ENCODE results near the gene SURF1. TPM values are rescaled to one million over a fixed set of nuclear protein-coding genes. Genes with fewer than 3 reads are reported as not detected.
"Not testable (repeated sequence)": the region's sequence is repeated elsewhere in the genome, so short reads cannot be mapped to it uniquely, and the experiment has no call there.

SURF1 gene
- total and polyA plus RNA-seq, 5 donors = 34.0 to 98.8 (median 45.5) TPM

DNA sequence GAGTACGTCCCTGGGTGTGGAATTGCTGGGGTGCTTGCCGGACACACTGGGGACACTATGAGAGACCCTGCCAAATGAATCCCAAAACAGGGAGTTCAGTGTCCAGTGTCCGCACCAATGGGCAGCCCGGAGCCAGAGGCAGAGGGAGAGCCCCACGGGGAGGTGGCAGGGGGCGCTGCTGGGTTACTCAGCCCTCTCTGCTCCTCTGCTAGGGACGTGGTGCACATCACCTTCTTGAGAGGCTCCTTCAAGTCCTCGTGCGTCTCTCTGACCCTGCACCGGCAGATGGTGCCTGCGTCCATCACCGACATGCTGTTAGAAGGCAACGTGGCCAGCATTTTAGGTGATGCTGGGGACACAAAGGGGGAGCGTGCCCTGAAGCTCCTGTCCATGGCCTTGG is 40.7 kb upstream of the SURF1 start:
- DNase-seq (no peak), ATAC-seq (no peak)
- Histone ChIP-seq H3K4me3 (ENCODE audit: low read length) (no peak overlapping the region), H3K4me1 (ENCODE audit: control insufficient read depth, insufficient read depth, low read length) (no peaks in the 10 kb centered on the region), H3K9me3 (ENCODE audit: control insufficient read depth, low read length) (no peaks in the 10 kb centered on the region), H3K27ac (ENCODE audit: low read length) (no peak overlapping the region), H3K27me3 (ENCODE audit: control insufficient read depth, insufficient read depth) (no peaks in the 10 kb centered on the region)
- intact Hi-C loops (cut with DNase I) = no loop called here
- WGBS = 27% methylated on average over 14 of the region's 14 CpGs

DNA sequence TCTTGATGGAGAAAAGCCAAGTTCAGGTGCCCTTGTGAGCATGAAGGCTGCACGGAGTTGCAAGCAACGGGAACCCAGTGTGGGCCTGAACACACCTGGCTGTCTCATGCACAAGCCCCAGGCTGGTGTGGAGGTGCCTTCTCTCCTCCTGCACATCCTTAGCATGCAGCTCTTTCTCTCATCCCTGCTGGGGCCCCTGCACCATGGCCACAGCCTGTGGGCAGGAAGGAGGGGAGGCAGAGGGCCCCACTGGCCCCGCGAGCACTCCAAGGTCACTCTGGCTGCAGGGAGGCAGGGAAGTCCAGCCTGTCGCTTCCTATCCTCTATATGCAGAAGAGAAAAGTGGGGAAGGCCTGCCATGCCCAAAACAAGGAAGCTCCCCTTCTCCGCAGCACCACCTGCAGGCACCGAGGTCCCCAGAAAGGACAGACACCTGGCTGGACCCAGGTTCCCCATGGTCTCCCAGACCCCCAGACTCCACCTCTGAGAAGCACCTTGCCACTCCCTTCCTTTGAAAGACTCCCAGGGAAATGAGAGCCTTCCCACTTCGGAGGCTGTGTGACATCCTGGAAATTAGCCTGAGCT is 38.5 kb upstream of the SURF1 start:
- no peaks in the 10 kb centered on the region for H3K27me3 ChIP-seq (ENCODE audit: control insufficient read depth, insufficient read depth)
- intact Hi-C loops (cut with DNase I) = no loop called here

DNA sequence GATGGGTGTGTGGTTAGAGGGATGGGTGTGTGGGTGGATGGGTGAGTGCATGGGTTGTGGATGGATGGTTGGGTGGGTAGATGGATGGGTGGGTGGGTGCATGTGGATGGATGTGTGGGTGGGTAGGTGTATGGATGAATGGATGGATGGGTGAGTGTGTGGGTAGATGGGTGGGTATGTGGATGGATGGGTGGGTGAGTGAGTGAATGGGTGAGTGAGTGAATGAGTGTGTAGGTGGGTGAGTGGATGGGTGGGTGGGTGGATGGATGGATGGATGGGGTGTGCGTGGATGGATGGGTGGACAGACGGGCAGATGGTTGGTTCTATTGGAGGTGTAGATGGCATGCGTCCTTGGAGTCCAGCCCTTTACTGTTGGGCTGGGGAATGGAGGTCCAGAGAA is 37.1 kb upstream of the SURF1 start:
- Histone ChIP-seq H3K4me1 (ENCODE audit: control insufficient read depth, insufficient read depth, low read length) (no peaks in the 10 kb centered on the region), H3K4me3 (ENCODE audit: low read length) (no peak overlapping the region), H3K27me3 (ENCODE audit: control insufficient read depth, insufficient read depth) (no peaks in the 10 kb centered on the region), H3K9me3 (ENCODE audit: control insufficient read depth, low read length) (no peaks in the 10 kb centered on the region), H3K27ac (ENCODE audit: low read length) (no peak overlapping the region)
- no peak for ATAC-seq
- no peak for DNase-seq
- intact Hi-C loops (cut with DNase I) = no loop called here
- WGBS = 91% methylated on average over 3 of the region's 3 CpGs

More for the DNA sequence above, 38.5 kb upstream of the SURF1 start:
- Histone ChIP-seq H3K9me3 (ENCODE audit: control insufficient read depth, low read length) (no peaks in the 10 kb centered on the region), H3K27ac (ENCODE audit: low read length) (no peak overlapping the region), H3K4me3 (ENCODE audit: low read length) (no peak overlapping the region), H3K4me1 (ENCODE audit: control insufficient read depth, insufficient read depth, low read length) (no peaks in the 10 kb centered on the region)
- ATAC-seq (no peak), DNase-seq (no peak)
- 41% methylated on average over 8 of the region's 8 CpGs for WGBS

DNA sequence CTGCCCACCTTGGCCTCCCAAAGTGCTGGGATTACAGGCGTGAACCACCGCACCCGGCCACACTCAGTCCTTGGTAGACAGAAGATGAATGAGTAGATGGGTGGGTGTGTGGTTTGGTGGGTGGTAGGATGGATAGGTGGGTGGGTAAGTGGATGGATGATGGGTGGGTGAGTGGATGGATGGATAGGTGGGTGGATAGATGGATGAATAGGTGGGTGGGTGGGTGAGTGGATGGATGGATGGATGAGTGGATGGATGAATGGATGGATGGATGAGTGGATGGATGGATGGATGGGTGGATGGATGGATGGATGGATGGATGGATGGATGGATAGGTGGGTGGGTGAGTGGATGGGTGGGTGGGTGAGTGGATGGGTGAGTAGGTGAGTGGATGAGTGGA is 36.0 kb upstream of the SURF1 start:
- H3K4me1 ChIP-seq (ENCODE audit: control insufficient read depth, insufficient read depth, low read length); intact Hi-C loops (cut with DNase I); ATAC-seq; H3K4me3 ChIP-seq (ENCODE audit: low read length); H3K27ac ChIP-seq (ENCODE audit: low read length); H3K9me3 ChIP-seq (ENCODE audit: control insufficient read depth, low read length); DNase-seq; H3K27me3 ChIP-seq (ENCODE audit: control insufficient read depth, insufficient read depth): not testable (repeated sequence)
- 95% methylated on average over 3 of the region's 3 CpGs for WGBS

DNA sequence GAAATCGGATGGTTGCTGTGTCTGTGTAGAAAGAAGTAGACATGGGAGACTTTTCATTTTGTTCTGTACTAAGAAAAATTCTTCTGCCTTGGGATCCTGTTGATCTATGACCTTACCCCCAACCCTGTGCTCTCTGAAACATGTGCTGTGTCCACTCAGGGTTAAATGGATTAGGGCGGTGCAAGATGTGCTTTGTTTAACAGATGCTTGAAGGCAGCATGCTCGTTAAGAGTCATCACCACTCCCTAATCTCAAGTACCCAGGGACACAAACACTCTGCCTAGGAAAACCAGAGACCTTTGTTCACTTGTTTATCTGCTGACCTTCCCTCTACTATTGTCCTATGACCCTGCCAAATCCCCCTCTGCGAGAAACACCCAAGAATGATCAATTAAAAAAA is 35.2 kb upstream of the SURF1 start:
- ATAC-seq; H3K9me3 ChIP-seq (ENCODE audit: control insufficient read depth, low read length); H3K4me1 ChIP-seq (ENCODE audit: control insufficient read depth, insufficient read depth, low read length); H3K27me3 ChIP-seq (ENCODE audit: control insufficient read depth, insufficient read depth); H3K27ac ChIP-seq (ENCODE audit: low read length); H3K4me3 ChIP-seq (ENCODE audit: low read length); intact Hi-C loops (cut with DNase I); DNase-seq: not testable (repeated sequence)
- WGBS = 43% methylated on average over 3 of the region's 4 CpGs

DNA sequence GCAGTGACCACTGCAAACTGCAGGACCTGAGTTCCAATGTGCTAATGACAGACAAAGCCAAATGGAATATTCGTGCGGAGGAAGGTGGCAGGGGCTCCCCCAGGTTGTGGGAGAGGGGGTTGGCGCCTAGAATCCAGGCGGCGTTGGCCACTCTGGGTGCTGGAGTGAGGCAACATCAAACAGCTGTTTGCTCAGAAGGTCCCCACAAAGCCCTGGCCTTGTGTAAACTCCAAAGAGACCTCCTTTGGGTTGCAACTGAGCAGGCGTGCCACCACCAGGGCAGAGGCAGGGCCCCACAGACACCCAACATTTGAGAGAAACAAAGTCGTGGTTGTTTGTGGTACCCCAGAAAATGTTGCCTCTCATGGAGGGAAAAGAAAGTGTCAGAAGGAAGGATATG is 34.4 kb upstream of the SURF1 start:
- intact Hi-C loops (cut with DNase I) = no loop called here
- no peaks in the 10 kb centered on the region for H3K9me3 ChIP-seq (ENCODE audit: control insufficient read depth, low read length)
- WGBS = 85% methylated on average over 7 of the region's 7 CpGs
- no peaks in the 10 kb centered on the region for H3K4me1 ChIP-seq (ENCODE audit: control insufficient read depth, insufficient read depth, low read length)
- no peak overlapping the region for H3K4me3 ChIP-seq (ENCODE audit: low read length)
- DNase-seq = no peak
- H3K27ac ChIP-seq (ENCODE audit: low read length) = no peak overlapping the region
- H3K27me3 ChIP-seq (ENCODE audit: control insufficient read depth, insufficient read depth) = no peaks in the 10 kb centered on the region
- ATAC-seq = no peak

DNA sequence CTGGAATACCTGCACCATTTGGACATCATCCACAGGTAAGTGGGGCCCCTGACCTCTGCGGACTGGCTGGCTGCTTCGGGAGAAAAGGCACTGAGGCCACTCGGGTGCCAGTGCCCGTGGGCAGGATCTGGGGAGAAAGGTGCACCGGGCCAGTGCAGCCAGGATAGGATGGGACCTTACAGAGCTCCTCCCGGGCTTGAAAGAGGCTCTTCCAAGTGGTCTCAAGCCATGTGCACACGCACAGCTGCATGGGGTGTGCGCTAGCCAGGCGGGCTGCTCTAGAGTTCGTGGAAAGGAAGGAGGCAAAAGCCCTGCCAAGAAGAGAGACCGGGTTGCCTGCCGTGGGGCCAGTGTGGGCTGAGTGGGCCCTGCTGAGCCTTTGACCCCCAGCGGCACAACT is 33.3 kb upstream of the SURF1 start:
- 86% methylated on average over 13 of the region's 13 CpGs for WGBS
- DNase-seq (peak in 1 of 3 donors; percentile 20), ATAC-seq (no peak)
- Histone ChIP-seq H3K4me1 (ENCODE audit: control insufficient read depth, insufficient read depth, low read length) (no peaks in the 10 kb centered on the region), H3K4me3 (ENCODE audit: low read length) (no peak overlapping the region), H3K9me3 (ENCODE audit: control insufficient read depth, low read length) (no peaks in the 10 kb centered on the region), H3K27me3 (ENCODE audit: control insufficient read depth, insufficient read depth) (no peaks in the 10 kb centered on the region), H3K27ac (ENCODE audit: low read length) (no peak overlapping the region)
- intact Hi-C loops (cut with DNase I) = no loop called here

DNA sequence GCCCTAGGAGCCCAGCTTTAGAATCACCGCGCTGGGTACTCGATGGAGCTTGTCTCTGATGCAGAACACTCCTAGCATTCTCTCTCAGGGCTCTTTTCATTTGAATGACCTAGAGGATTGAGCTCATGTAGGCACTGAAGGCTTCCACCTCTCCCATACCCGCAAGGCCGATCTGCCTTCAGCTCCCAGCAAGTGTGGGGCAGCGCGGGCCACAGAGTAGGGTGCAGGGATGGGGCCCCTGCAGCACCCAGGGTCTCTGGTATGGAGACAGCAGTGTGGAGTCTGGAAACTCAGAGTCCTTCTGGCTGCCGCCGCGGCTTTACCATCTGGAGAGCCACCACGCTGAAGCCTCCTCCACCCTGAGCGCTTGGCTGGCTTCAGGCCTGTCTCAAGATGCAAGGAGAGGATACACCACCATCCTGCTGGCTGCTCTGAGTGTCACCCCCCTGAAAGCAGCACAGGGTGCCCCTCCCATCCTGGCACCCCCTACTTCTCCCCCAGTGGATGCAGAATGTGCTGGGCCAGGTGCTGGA is 32.8 kb upstream of the SURF1 start:
- 94% methylated on average over 12 of the region's 12 CpGs for WGBS
- no peak for ATAC-seq
- peak in 1 of 3 donors; percentile 25 for DNase-seq
- no peaks in the 10 kb centered on the region for H3K9me3 ChIP-seq (ENCODE audit: control insufficient read depth, low read length)
- intact Hi-C loops (cut with DNase I) = no loop called here
- no peaks in the 10 kb centered on the region for H3K4me1 ChIP-seq (ENCODE audit: control insufficient read depth, insufficient read depth, low read length)
- H3K4me3 ChIP-seq (ENCODE audit: low read length) = no peak overlapping the region
- H3K27me3 ChIP-seq (ENCODE audit: control insufficient read depth, insufficient read depth) = no peaks in the 10 kb centered on the region
- H3K27ac ChIP-seq (ENCODE audit: low read length) = no peak overlapping the region

DNA sequence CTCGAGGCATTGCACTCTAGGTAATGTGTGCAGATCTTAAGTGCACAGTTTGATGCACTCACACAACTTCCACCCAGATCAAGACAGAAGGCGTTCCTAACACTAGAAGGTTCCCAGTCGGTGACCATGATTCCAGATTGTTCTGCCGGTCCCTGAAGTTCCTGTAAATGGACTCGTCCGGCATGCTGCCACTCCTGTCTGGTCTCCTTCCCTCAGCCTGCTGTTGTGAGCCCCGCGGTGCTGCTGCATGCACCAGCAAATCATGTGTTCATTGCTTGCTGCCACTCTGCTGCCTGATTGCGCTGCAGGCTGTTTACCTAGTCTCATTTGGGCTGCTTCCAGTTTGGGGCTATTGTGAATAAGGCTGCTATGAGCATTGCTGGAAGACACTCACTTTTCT is 31.4 kb upstream of the SURF1 start:
- DNase-seq (no peak), ATAC-seq (no peak)
- Histone ChIP-seq H3K27ac (ENCODE audit: low read length) (no peak overlapping the region), H3K27me3 (ENCODE audit: control insufficient read depth, insufficient read depth) (no peaks in the 10 kb centered on the region), H3K4me3 (ENCODE audit: low read length) (no peak overlapping the region), H3K4me1 (ENCODE audit: control insufficient read depth, insufficient read depth, low read length) (no peaks in the 10 kb centered on the region), H3K9me3 (ENCODE audit: control insufficient read depth, low read length) (no peaks in the 10 kb centered on the region)
- intact Hi-C loops (cut with DNase I) = no loop called here
- WGBS = 84% methylated on average over 9 of the region's 9 CpGs

DNA sequence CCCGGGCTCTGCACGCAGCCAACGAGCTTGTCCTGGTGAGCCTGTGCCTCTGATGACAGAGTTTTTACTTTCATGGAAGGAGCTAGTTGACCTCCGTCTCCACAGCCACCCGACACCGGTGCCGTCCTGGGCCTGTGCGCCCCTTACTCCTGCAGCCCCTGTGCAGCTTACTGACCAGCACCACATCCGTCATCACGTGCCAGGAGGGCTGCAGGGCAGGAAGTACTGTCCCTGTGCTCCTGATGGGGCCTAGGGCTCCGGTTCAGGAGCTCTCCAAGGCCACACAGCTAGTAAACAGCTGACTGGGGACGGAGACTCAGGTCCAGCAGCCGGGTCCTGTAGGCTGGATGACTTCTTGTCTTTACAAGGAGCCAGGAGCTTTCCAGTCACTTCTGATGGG is 30.1 kb upstream of the SURF1 start:
- no peak for ATAC-seq
- DNase-seq = peak in 1 of 3 donors; percentile 44
- 76% methylated on average over 13 of the region's 13 CpGs for WGBS
- no peak overlapping the region for H3K27ac ChIP-seq (ENCODE audit: low read length)
- H3K9me3 ChIP-seq (ENCODE audit: control insufficient read depth, low read length) = no peaks in the 10 kb centered on the region
- intact Hi-C loops (cut with DNase I) = no loop called here
- no peak overlapping the region for H3K4me3 ChIP-seq (ENCODE audit: low read length)
- H3K27me3 ChIP-seq (ENCODE audit: control insufficient read depth, insufficient read depth) = no peaks in the 10 kb centered on the region
- H3K4me1 ChIP-seq (ENCODE audit: control insufficient read depth, insufficient read depth, low read length) = no peaks in the 10 kb centered on the region

DNA sequence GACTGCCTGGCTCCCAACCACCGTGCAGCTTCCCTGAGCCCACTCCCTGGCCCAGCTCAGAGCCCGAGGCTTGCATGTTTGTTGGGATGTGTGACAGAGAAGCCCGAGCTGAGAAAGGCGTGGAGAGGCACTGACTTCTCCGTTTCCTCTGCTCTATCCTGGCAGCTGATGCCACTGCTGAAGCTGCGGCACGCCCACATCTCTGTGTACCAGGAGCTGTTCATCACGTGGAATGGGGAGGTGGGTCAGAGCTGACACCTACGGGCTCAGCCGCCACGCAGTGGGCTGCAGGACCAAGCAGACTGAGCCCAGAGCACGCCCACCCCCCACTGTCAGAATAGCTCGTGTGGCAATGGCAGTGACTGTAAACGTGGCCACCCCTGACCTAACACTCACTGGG is 29.2 kb upstream of the SURF1 start:
- intact Hi-C loops (cut with DNase I) = no loop called here
- no peaks in the 10 kb centered on the region for H3K9me3 ChIP-seq (ENCODE audit: control insufficient read depth, low read length)
- no peak overlapping the region for H3K4me3 ChIP-seq (ENCODE audit: low read length)
- no peak overlapping the region for H3K27ac ChIP-seq (ENCODE audit: low read length)
- ATAC-seq (no peak), DNase-seq (peak in 1 of 3 donors; percentile 16)
- H3K4me1 ChIP-seq (ENCODE audit: control insufficient read depth, insufficient read depth, low read length) = no peaks in the 10 kb centered on the region
- H3K27me3 ChIP-seq (ENCODE audit: control insufficient read depth, insufficient read depth) = no peaks in the 10 kb centered on the region
- WGBS = 87% methylated on average over 14 of the region's 14 CpGs
